RPMI7951 (cell line): ENCODE data around the gene UNC79. TPM values are rescaled to one million over a fixed set of nuclear protein-coding genes. Genes with fewer than 3 reads are reported as not detected.
A peak's percentile ranks its signal among the peaks of the same experiment; 100 is the strongest.
"Not testable (repeated sequence)": the region's sequence is repeated elsewhere in the genome, so short reads cannot be mapped to it uniquely, and the experiment has no call there.

Experiments used
- DNase-seq: peaks from one replicate; pipeline ENCODE4 v3.0.0-alpha.2; 2012; ENCODE audit warnings: low read depth
- total RNA-seq: library from RNA; depleted of rRNA; stranded (reverse); fragments of >200 nt; shearing (Covaris generic); gene quantifications from 2 replicates; pipeline ENCODE4 v1.2.3, GENCODE V29; 2014; rRNA removed

UNC79 gene
- total RNA-seq, result under 0.01 TPM in 1 of 2 replicates, not detected in the other

GRCh38 chr14:93430315-93431035 lies at the start of gene UNC79:
Gene UNC79, plus strand, starts transcription at chr14:93430939. Its CDS starts 91 bp downstream, at chr14:93431030.
- DNase-seq, result peak; percentile 0

DNA sequence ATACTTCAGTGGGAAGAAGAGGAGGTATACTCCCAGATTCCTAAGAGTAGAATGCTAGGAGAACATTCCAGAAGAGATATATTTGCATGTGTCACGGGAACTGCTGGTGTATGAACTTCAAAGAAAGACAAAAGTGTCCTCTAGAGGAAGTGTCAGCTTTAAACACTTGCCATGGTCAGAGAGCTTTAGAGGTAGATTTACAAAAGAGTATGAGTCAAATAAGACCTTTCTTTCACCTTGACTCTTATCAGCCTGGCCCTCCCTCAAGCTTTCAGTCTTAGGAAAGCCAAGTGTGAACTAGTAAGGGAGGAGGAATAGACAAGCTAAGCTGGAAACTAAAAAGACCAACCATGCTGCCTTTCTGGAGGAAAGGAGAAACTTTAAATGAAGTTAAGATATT lies 49.1 kb upstream of the UNC79 start:
- no peak for DNase-seq

- DNase-seq, result not testable (repeated sequence)
Observed at GRCh38 chr14:93384256-93384655, 46.5 kb upstream of the UNC79 start.

- DNase-seq, result no peak
Observed at GRCh38 chr14:93395231-93395630, 35.5 kb upstream of the UNC79 start.

DNA sequence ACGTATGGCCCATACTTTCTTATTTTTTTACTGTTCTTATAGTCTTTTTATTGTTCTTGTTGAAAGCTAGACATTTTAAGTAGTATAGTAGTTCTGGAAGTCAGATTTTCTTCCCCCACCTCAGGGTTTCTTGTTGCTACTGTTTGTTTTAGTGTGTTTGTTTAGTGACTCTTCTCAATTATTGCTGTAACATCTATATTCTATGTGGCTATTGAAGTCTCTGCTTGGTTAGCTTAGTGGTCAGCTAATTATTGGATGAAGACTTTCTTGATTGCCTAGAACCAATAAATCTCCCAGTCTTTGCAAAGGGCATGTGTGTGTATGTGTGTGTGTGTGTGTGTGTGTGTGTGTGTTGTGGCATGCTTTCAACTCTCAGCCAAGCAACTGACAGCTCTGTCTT lies 34.3 kb upstream of the UNC79 start:
- no peak for DNase-seq

DNA sequence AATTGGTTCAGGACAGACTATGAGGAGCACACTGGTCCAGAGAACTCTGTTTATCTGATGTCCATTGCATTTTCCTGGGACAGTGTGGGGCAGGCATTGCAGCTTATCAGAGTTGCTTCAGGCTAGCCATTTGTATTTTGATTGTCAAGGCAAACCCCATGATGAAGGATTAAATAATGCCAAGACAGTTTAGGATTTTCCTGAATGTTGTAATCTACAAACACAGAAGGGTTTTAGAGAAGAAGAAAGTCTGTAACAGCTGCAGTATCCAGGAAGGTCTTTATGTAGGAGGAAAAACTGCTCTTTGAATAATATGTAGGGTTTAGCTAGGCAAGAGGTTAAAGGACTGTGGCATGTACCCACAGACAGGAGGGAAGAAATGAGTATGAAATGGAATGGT lies 32.2 kb upstream of the UNC79 start:
- DNase-seq, result no peak

DNA sequence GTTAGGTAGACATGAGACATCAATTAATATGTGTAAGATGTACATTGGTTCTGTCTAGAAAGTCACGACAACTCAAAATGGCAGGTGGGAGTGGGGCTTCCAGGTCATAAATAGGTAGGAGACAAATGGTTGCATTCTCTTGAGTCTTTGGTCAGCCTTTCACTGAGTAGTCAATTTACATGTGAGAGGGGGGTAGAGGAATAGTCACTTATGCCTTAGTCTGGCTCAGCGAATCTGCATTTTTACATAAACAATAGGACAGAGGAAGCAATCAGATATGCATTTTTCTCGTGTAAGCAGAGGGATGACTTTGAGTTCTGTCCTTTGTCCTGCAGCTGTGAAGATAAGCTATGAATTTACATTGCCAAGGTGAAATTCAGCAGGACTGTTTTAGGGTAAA lies 27.8 kb upstream of the UNC79 start:
- DNase-seq, result no peak

GRCh38 chr14:93410021-93410420 lies 20.7 kb upstream of the UNC79 start:
- no peak for DNase-seq

DNA sequence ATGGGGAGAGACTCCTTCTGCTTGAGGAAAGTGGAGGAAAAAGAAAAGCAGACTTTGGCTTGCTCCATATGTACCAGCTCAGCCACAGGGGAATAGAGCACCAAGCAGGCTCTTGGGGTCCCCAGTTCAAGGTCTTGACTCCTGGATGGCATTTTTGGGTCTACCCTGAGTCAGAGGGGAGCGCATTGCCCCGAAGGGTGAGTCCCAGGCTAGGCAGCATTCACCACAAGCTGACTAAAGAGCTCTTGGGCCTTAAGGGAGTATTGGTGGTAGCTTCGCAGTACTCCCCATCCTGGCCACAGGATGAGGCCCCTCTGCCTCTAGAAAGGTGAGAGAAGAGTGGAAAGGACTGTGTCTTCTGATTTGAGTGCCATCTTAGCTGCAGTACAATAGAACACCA lies 19.8 kb upstream of the UNC79 start:
- DNase-seq, result no peak

- DNase-seq, result not testable (repeated sequence)
Observed at GRCh38 chr14:93425136-93425535, 5.6 kb upstream of the UNC79 start.

GRCh38 chr14:93426750-93427149 lies 4.0 kb upstream of the UNC79 start:
- no peak for DNase-seq

- DNase-seq, result peak; percentile 0
Observed at GRCh38 chr14:93431036-93431670, 414 bp downstream of the UNC79 start.

- DNase-seq, result no peak
Observed at GRCh38 chr14:93454224-93454623, 23.5 kb downstream of the UNC79 start.

DNA sequence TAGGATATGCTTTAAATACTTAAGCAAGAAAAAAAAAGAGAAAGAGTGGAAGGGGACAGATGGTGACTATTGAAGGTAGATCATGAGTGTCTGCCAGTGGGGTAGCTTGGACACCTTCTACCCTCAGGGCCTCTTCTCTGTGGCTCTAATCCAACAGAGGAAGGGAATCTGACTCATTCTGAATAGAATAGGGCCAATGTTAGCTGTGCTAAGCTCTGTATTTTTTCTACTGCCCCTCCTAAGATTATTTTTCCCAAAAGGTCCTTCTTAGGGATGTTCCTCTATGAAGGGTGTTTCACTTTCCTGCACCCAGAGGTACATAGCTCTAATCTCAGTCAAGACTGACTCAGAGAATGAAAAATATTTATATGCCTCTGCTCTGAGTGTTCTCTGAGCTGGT lies 25.6 kb downstream of the UNC79 start:
- no peak for DNase-seq

DNA sequence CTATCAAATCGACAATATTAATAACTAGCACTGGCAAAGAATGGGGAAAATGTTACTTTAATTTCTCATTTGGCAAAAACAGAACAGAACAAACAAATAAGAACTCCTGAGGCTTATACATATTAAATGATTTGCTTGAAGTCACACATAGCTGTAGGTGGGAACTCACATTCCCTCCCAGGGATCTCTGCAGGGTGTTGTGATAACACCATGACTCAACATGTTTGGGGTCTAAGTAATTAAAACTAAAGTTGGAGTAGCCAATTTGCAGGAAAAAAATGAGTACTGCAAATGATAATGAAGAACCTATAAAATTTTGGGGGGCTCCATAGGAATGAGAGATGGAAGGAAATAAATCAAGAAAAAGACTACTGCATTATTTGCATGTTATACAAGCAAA lies 27.5 kb downstream of the UNC79 start:
- DNase-seq, result no peak

DNA sequence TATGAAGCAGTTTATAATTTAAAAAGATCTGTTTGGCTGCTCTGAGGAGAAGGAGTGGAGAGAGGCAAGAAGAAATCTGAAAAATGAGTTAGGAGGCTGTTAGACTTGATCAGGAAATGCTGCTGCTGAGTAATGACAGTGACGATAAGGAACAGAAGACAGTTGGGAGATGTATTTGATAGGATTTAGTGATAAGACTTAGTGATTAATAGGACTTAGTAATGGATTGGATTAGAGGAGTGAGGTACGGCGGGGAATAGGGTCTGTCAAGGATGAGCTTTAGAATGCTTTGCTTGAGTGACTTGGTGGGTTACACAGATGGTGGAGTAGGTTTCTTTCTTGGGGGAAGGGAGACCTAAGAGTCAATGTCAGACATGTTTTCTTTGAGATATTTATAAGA lies 31.7 kb downstream of the UNC79 start:
- DNase-seq, result no peak

GRCh38 chr14:93464271-93464670 lies 33.5 kb downstream of the UNC79 start:
- no peak for DNase-seq

- no peak for DNase-seq
Observed at GRCh38 chr14:93475471-93475870, 44.7 kb downstream of the UNC79 start.

GRCh38 chr14:93476305-93476704 lies 45.6 kb downstream of the UNC79 start:
- no peak for DNase-seq

GRCh38 chr14:93479074-93479473 lies 48.3 kb downstream of the UNC79 start:
- DNase-seq, result not testable (repeated sequence)

GRCh38 chr14:93480867-93481266 lies 50.1 kb downstream of the UNC79 start:
- DNase-seq, result no peak

DNA sequence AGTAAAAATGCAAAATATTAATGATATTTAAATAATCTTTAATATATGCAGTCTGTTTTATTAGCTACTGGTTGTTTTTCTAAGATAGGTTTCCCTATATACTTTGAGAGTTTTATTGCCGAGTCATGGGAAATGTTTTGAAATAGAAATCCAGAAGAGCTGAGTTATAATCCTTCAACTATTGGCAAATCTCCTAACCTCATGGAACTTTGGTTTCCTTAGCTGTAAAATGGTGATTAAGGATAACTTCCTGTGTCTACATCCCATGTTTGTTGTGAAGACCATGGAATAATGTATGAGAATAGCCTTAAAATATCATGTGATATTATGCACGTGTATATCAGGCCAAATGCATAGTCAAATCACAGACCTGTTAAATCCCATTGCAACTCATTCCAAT lies 51.0 kb downstream of the UNC79 start:
- no peak for DNase-seq

- DNase-seq, result no peak
Observed at GRCh38 chr14:93490001-93490400, 59.3 kb downstream of the UNC79 start.

DNA sequence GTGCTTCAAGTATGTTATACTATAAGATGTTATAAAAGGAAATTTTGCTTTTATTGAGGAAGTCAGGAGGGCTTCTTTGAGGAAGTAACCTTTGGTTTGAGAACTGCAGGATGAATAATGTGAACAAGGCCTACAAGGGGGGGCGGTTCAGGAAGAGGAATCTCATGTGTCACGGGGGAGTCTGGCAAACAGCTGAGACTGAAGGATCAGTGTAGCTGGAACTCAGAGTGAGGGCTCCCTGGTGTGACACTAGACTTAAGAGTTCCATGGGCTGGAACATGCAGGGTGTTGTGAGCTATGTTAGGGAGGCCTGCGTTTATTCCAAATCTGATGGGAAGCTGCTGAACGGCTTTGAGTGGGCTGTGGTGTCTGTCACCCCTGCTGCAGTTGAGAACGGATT lies 62.3 kb downstream of the UNC79 start:
- DNase-seq, result no peak
